Caco-2 (cell line): ENCODE results near the gene STK10. TPM values are rescaled to one million over a fixed set of nuclear protein-coding genes. Genes with fewer than 3 reads are reported as not detected.

Experiments used
- BruUV-seq: library from RNA; stranded (reverse); fragments of 400-500 nt; replicated peaks from 2 replicates; lab custom pipeline; 2021; lab: Mats Ljungman, UMichigan
- CTCF ChIA-PET: fragments of 300-600 bp; sonication (Branson Sonifier 250); formaldehyde crosslinking; loops from one replicate; lab custom pipeline; 2022; ENCODE audit warnings: antibody characterized with exemption; lab: Charles Lee
- POLR2A ChIA-PET: fragments of 300-600 bp; sonication (Branson Sonifier 250); formaldehyde crosslinking; loops from one replicate; lab custom pipeline; 2022; ENCODE audit warnings: antibody characterized with exemption; lab: Charles Lee
- DNase-seq, 2 experiments: peaks; one replicate each; pipeline versions ENCODE4 v3.0.0 to v3.0.0-alpha.2; 2020 to 2022
- H3K27me3 ChIP-seq: replicated peaks from 2 replicates; pipeline ENCODE4 v1.6.0; 2011; ENCODE audit warnings: low read length; ENCODE audit not compliant: control insufficient read depth, insufficient read depth
- H3K36me3 ChIP-seq: 2 replicates; pipeline ENCODE4 v1.5.1; 2011; ENCODE audit warnings: low read length; ENCODE audit not compliant: control insufficient read depth, insufficient read depth
- H3K4me1 ChIP-seq: fragments of 250-450 bp; sonication (Bioruptor Pico); 2 replicates; pipeline ENCODE4 v1.5.1; 2020; ENCODE audit warnings: mild to moderate bottlenecking
- H3K4me3 ChIP-seq: 2 replicates; pipeline ENCODE4 v1.5.1; 2011; ENCODE audit warnings: low read depth, mild to moderate bottlenecking, control low read depth, low read length
- H3K9me3 ChIP-seq: fragments of 250-450 bp; sonication (Bioruptor Pico); 2 replicates; pipeline ENCODE4 v1.5.1; 2020; ENCODE audit warnings: mild to moderate bottlenecking, moderate library complexity
- H3K27ac Mint-ChIP-seq: one replicate; pipeline ENCODE4 v1.8.0; 2022; ENCODE audit warnings: mixed read lengths; ENCODE audit not compliant: unreplicated experiment
- H3K27me3 Mint-ChIP-seq: one replicate; pipeline ENCODE4 v1.8.0; 2022; ENCODE audit warnings: mixed read lengths; ENCODE audit not compliant: insufficient read depth, unreplicated experiment
- H3K36me3 Mint-ChIP-seq: one replicate; pipeline ENCODE4 v1.8.0; 2022; ENCODE audit warnings: mild to moderate bottlenecking, mixed read lengths; ENCODE audit not compliant: insufficient read depth, unreplicated experiment
- H3K4me1 Mint-ChIP-seq: one replicate; pipeline ENCODE4 v1.8.0; 2022; ENCODE audit warnings: low read depth, mixed read lengths; ENCODE audit not compliant: unreplicated experiment
- H3K4me3 Mint-ChIP-seq: one replicate; pipeline ENCODE4 v1.8.0; 2022; ENCODE audit warnings: mild to moderate bottlenecking, moderate library complexity, mixed read lengths; ENCODE audit not compliant: unreplicated experiment
- H3K9me3 Mint-ChIP-seq: one replicate; pipeline ENCODE4 v1.8.0; 2022; ENCODE audit warnings: mixed read lengths; ENCODE audit not compliant: unreplicated experiment
- CTCF ChIP-seq, 2 experiments: fragments of 200-600 bp in 1 of 2; IDR thresholded peaks; 1 replicate in 1 of 2; 2 replicates in 1 of 2; pipeline versions ENCODE4 v1.5.1 to v1.8.0; 2011 to 2022; ENCODE audit warnings: antibody characterized with exemption in 1 of 2, control low read depth in 1 of 2, inconsistent platforms in 1 of 2, low read depth in 1 of 2, low read length in 1 of 2, mild to moderate bottlenecking in 1 of 2, moderate library complexity in 1 of 2; ENCODE audit not compliant: insufficient read depth in 1 of 2, severe bottlenecking in 1 of 2, unreplicated experiment in 1 of 2
- intact Hi-C: fragments of 100-400 bp; cut with micrococcal nuclease; formaldehyde crosslinking; loops from one replicate; pipeline ENCODE4 v1.10.0; 2022; ENCODE audit not compliant: unreplicated experiment
- total RNA-seq: library from RNA; stranded (reverse); gene quantifications from 2 replicates; pipeline ENCODE4 v1.2.3, GENCODE V29; 2022

Gene STK10
- total RNA-seq, 1 experiment from 2014 or later: 10.3 TPM

- ChIA-PET CTCF (interaction anchor here (0.6 to 1.3 kb wide), 2 partner anchors 24 to 499 kb away, joined by 3 to 4 read pairs; no protein-coding TSS in a partner anchor), POLR2A (no interaction called here)
- no peak overlapping the region for H3K27ac Mint-ChIP-seq
These were observed 83.0 kb downstream of the STK10 start for GRCh38 chr5:172104801-172105701.

GRCh38 chr5:172104021-172104420 is 84.0 kb downstream of the STK10 start:
- Histone ChIP-seq H3K36me3 (no peaks in the 10 kb centered on the region), H3K9me3 (no peaks in the 10 kb centered on the region), H3K4me1 (peaks cover 16% of the 10 kb centered on the region; the same call in 1 of the 2 replicates), H3K27me3 (no peaks in the 10 kb centered on the region), H3K4me3 (no peak overlapping the region)
- POLR2A ChIA-PET: no interaction called here
- no peak overlapping the region for H3K27ac Mint-ChIP-seq
- H3K4me1 Mint-ChIP-seq: peaks cover 7% of the 10 kb centered on the region
- DNase-seq: no peak
- H3K36me3 Mint-ChIP-seq: peaks cover 9% of the 10 kb centered on the region
- H3K4me3 Mint-ChIP-seq: no peak overlapping the region
- intact Hi-C loops: loop anchor here (10.0 kb wide), 1 partner anchor 271 kb away; no protein-coding TSS in a partner anchor
- peaks cover 4% of the 10 kb centered on the region for H3K9me3 Mint-ChIP-seq
- TF ChIP-seq CTCF (IDR thresholded peaks at IDR 0.05; ENCODE audit: insufficient read depth in 1 of 2, low read depth in 1 of 2, low read length in 1 of 2, severe bottlenecking in 1 of 2, unreplicated experiment in 1 of 2): no peak
- BruUV-seq: no TSS peak
- H3K27me3 Mint-ChIP-seq: no peaks in the 10 kb centered on the region
- CTCF ChIA-PET: interaction anchor here (0.7 to 1.3 kb wide), 2 partner anchors 23 to 95 kb away, joined by 3 to 5 read pairs; no protein-coding TSS in a partner anchor

More at GRCh38 chr5:172104801-172105701, 83.0 kb downstream of the STK10 start:
- Mint-ChIP-seq H3K4me1 (peaks cover 7% of the 10 kb centered on the region), H3K36me3 (peaks cover 13% of the 10 kb centered on the region), H3K4me3 (no peak overlapping the region), H3K27me3 (no peaks in the 10 kb centered on the region), H3K9me3 (no peaks in the 10 kb centered on the region)
- intact Hi-C loops: loop anchor here (10.0 kb wide), 1 partner anchor 270 kb away; no protein-coding TSS in a partner anchor
- TF ChIP-seq CTCF (IDR thresholded peaks at IDR 0.05; ENCODE audit: insufficient read depth in 1 of 2, low read depth in 1 of 2, low read length in 1 of 2, severe bottlenecking in 1 of 2, unreplicated experiment in 1 of 2): no peak
- no peak for DNase-seq
- BruUV-seq: no TSS peak
- H3K4me1 ChIP-seq: peaks cover 16% of the 10 kb centered on the region; the same call in 1 of the 2 replicates
- no peaks in the 10 kb centered on the region for H3K9me3 ChIP-seq
- H3K27me3 ChIP-seq: no peaks in the 10 kb centered on the region
- H3K4me3 ChIP-seq: no peak overlapping the region
- H3K36me3 ChIP-seq: no peaks in the 10 kb centered on the region

GRCh38 chr5:172102913-172103626 is 85.0 kb downstream of the STK10 start:
- no peaks in the 10 kb centered on the region for H3K9me3 ChIP-seq
- POLR2A ChIA-PET: no interaction called here
- H3K36me3 Mint-ChIP-seq: peaks cover 11% of the 10 kb centered on the region
- peaks cover 16% of the 10 kb centered on the region; the same call in 1 of the 2 replicates for H3K4me1 ChIP-seq
- H3K4me3 Mint-ChIP-seq: no peak overlapping the region
- no peak for TF ChIP-seq CTCF (IDR thresholded peaks at IDR 0.05; ENCODE audit: insufficient read depth in 1 of 2, low read depth in 1 of 2, low read length in 1 of 2, severe bottlenecking in 1 of 2, unreplicated experiment in 1 of 2)
- no peaks in the 10 kb centered on the region for H3K36me3 ChIP-seq
- no peaks in the 10 kb centered on the region for H3K27me3 ChIP-seq
- H3K9me3 Mint-ChIP-seq: peaks cover 10% of the 10 kb centered on the region
- H3K27me3 Mint-ChIP-seq: no peaks in the 10 kb centered on the region
- H3K4me1 Mint-ChIP-seq: peaks cover 7% of the 10 kb centered on the region
- DNase-seq: no peak
- intact Hi-C loops: loop anchor here (10.0 kb wide), 1 partner anchor 272 kb away; no protein-coding TSS in a partner anchor
- H3K4me3 ChIP-seq: no peak overlapping the region
- CTCF ChIA-PET: interaction anchor here (0.7 kb wide), 1 partner anchor 94 kb away, joined by 5 read pairs; no protein-coding TSS in a partner anchor
- H3K27ac Mint-ChIP-seq: no peak overlapping the region
- no TSS peak for BruUV-seq
